Activated CD4-positive, alpha-beta T cell treated with anti-CD3 and anti-CD28 coated beads, Interleukin-2, Interleukin-6, amounts not matched to agents 100 ng/mL and 50 ng/mL, durations not matched to agents 16 hours and 8 hours (primary cell): ENCODE results near the gene MYZAP.
"Not testable (repeated sequence)": the region's sequence is repeated elsewhere in the genome, so short reads cannot be mapped to it uniquely, and the experiment has no call there.

Experiments
- DNase-seq: peaks from one replicate; pipeline ENCODE4 v3.0.0-alpha.2; 2020

Gene MYZAP

GRCh38 chr15:57595011-57595866 lies 3.5 kb downstream of the MYZAP start:
- DNase-seq = no peak

- no peak for DNase-seq
Measured at GRCh38 chr15:57596301-57596855, 4.7 kb downstream of the MYZAP start.

DNA sequence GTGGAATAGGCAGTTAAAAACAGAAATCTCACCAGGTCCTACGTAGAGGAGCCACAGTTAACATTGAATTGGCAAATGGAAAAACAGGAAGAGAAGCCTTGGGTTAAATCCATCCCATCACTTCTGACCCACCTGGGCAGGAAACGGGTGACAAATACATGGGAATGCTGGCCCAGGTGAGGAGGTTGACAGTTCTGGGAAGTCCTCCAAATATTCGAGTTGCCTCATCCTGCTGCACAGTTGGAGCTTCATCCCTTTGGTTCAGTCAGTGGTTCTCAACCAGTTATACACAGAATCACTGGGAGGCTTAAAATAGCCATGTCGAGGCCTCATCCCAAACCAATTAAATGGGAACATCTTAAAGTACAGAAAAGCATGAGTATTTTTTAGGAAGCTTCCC lies 5.3 kb downstream of the MYZAP start:
- no peak for DNase-seq

- no peak for DNase-seq
Measured at GRCh38 chr15:57597431-57597830, 5.7 kb downstream of the MYZAP start.

DNA sequence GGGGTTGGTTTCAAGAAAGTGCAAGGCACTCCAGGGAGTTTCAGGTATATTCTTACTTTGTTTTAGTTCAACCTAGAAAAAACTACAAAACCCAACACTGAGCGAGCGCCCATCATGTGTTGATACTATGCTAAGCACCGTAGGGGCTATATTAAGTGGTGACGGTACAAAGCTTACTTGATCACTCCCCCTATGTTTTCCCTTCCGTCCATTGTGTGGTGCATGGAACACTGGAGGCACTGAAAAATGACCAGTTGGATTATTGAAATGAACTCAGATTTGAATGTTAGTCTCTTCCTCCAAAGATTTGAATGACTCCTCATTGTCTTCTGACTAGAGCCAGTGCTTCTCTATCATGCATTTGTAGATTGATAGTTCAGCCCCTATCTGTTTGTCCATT lies 6.6 kb downstream of the MYZAP start:
- DNase-seq = no peak

GRCh38 chr15:57599296-57599810 lies 7.6 kb downstream of the MYZAP start:
- no peak for DNase-seq

DNA sequence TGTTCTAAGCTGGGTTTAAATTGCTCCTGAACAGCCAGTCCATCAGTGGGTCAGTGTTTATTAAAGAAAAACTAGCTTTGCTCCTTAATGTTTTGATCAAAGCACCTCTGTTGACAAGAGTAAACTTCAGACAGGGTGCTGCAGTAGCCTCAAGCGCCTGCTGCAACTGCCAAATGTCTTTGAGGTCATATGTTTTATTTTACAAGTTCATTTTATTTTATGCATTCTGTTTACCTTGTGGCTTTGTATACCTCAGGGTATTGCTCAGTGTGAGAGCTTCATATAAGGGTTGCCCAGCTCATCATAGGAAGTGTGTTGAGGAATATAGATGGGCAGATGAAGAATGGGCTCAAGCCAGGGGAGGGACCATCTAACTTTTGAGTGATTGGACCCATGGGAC lies 8.5 kb downstream of the MYZAP start:
- DNase-seq = no peak

GRCh38 chr15:57604507-57604906 lies 12.8 kb downstream of the MYZAP start:
- no peak for DNase-seq

GRCh38 chr15:57605491-57605890 lies 13.8 kb downstream of the MYZAP start:
- no peak for DNase-seq

DNA sequence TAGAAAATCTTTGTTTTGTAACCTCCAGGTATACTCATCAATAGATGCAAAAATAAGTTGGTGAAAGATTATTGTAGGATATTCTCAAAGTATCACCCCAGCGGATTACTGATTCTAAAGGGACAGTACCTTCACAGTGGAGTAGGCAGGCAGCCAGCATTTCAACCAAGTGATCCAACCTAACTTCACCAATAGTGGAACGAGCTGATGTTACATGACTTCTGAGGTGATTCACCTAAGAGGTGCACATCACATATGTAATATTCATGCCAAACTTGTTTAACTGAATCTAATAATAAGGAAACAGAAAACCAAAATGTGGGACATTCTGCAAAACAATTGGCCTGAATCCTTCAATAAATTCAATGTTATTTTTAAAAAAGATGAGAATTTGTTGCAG lies 14.3 kb downstream of the MYZAP start:
- no peak for DNase-seq

DNA sequence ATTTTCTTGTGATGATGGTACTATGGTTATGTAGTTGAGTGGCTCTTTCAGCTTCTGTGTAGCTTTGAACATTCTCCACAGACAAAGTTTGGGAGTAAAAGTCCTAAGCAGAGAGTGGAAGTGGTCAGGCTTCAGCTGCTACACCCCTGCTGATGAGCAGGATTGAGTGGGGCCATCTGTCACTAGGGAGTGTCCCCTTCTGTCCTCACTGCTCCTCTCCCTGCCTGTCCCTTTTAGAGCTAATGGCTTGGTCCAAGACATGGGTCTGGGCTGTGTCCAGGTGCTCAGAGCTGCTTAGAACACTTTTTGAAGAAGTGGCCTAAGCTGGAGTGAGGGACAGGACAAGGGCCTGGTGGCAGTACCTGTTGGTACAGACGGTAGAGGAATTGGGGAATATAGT lies 15.1 kb downstream of the MYZAP start:
- no peak for DNase-seq

- no peak for DNase-seq
Measured at GRCh38 chr15:57607570-57608000, 15.9 kb downstream of the MYZAP start.

DNA sequence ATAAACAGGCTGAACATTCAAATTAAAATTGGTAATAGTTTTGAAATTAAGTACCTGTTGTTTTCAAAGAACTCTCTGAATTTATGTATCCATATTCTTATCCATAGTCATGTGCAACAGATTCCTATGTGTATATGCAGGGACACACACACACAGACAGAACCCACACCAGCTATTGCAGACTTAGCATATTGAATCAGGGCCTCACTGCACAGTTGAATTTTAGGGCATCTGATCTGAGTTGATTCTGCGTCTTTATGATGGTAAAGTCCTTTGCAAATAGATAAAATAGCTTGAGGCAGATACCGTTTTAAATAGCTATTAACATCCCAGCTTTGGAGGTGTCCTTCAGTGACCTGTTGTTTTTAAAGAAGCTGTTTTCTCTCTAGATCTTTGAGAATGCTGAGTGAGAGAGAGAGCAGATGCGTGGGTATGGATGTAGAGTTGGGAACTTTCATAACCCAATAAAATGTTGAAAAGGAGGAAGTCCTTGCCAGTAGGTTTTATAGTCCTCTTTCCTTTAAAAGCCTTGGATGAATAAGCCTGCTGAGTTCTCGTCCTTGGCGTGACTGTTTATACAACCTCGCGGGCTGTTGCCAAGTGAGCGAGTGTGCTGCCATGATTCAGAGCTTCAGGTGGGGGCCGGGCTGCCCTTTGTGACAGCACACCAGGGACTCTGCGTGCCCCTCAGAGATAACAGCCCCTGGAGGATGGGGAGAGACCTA lies 18.3 kb downstream of the MYZAP start:
- no peak for DNase-seq

- no peak for DNase-seq
Measured at GRCh38 chr15:57611123-57611522, 19.4 kb downstream of the MYZAP start.

DNA sequence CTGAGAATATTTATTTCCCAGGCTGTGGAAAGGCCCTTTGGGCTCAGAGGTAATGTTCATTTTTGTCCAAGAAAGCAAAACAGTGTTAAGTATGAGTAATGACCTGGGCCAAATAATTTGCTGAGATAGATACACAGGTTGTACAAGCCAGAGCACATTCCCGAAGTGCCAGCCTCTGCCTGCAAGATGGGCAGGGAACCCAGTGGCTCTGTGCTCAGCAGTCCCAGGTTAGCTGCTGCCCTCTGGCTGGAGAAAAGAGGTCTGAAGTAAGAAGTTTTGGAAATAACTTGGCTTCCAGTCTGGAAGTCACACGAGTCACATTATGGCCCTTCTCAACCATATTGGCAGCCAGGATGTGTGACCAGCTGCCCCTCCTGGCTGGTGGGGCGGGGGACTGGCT lies 20.2 kb downstream of the MYZAP start:
- no peak for DNase-seq

GRCh38 chr15:57614241-57614640 lies 22.5 kb downstream of the MYZAP start:
- DNase-seq = no peak

DNA sequence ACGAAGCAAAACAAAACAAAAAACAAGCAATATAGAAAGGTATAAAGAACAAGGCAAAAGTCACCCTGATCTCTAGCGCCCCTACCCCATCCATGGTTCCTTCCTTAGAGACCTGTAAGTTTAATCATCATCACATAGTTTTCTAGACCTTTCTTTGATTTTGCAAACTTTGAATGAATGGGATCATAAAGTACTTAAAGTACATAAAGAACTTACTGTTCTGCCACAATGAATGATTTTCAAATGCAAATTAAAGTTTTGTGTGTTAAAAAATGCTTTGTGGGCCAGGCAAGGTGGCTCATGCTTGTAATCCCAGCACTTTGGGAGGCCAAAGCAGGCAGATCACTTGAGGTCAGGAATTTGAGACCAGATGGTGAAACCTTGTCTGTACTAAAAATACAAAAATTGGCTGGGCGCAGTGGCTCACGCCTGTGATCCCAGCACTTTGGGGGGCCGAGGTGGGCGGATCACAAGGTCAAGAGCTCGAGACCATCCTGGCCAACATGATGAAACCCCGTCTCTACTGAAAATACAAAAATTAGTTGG lies 24.3 kb downstream of the MYZAP start:
- not testable (repeated sequence) for DNase-seq

- DNase-seq = no peak
Measured at GRCh38 chr15:57618325-57618724, 26.6 kb downstream of the MYZAP start.

DNA sequence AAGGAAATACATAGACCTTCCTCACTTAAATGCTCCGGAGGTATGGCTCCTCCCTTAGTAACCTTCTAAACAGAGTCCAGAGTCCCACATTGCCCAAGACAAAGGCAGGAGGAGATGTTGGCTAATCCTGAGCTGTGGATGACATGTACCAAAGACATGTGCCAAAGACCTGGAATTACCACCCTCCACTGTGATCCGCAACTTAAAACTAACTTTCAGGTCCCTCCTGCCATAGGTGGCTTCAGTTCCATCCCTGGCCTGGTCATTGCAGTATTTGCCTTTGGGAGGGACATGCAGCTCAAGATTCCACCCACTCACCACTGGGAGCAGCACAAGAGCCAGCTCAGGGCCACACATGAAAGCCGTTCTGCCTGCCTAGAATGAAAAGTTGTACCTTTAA lies 28.0 kb downstream of the MYZAP start:
- no peak for DNase-seq

DNA sequence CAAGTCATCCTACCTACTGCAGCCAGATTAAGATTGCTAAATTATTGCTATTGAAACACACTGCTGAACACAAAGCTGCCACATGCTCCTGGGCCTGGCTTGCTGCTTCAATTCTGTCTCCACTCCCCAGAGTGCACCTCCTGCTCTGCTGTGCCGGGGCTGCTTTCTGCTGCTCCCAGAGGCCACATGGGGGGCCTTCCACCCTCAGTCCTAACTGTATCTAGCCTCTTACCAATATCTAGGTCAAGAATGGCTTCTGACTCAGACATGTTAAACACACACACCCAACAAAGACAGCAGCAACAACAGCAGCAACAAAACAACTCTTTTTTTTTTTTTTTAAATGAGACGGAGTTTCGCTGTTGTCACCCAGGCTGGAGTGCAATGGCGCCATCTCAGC lies 33.0 kb downstream of the MYZAP start:
- no peak for DNase-seq

- no peak for DNase-seq
Measured at GRCh38 chr15:57625703-57626448, 34.2 kb downstream of the MYZAP start.

- no peak for DNase-seq
Measured at GRCh38 chr15:57626713-57627440, 35.2 kb downstream of the MYZAP start.
